ENCODE measurements around the gene ZNF407.

DNA sequence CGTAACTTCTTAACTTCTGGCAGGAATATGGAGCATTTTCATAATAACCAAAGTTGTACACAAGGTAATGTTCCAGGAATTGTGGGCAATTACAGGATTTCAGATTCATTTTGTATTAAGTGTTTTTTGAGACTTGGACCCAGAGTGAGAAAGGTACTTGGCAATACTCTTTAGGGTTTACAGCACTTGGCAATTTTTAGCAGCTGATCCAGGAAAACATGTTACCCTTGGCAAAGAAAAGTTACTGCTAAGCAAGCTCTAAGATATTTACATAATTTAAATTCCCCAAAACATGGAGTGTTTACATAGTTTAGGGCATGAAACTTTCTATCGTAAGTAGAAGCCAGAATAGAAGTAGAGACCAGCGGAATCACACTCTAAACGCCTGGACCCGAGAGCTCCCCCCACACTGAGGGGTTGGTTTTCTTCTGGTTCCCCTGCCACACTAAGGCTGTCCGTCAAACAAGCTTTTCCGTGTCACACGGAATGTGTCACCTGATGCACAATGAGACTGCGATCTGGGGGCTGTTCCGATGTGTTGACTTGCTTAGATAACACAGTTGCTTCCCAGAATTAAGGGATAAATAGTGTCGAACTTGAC, 434.1 kb downstream of the ZNF407 start:
- TF ChIP-seq, protein P1, sequence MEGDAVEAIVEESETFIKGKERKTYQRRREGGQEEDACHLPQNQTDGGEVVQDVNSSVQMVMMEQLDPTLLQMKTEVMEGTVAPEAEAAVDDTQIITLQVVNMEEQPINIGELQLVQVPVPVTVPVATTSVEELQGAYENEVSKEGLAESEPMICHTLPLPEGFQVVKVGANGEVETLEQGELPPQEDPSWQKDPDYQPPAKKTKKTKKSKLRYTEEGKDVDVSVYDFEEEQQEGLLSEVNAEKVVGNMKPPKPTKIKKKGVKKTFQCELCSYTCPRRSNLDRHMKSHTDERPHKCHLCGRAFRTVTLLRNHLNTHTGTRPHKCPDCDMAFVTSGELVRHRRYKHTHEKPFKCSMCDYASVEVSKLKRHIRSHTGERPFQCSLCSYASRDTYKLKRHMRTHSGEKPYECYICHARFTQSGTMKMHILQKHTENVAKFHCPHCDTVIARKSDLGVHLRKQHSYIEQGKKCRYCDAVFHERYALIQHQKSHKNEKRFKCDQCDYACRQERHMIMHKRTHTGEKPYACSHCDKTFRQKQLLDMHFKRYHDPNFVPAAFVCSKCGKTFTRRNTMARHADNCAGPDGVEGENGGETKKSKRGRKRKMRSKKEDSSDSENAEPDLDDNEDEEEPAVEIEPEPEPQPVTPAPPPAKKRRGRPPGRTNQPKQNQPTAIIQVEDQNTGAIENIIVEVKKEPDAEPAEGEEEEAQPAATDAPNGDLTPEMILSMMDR (IDR thresholded peaks at IDR 0.05): no peak
- no peak for TF ChIP-seq POLR2AphosphoS5 (IDR thresholded peaks at IDR 0.05)
- no peak for TF ChIP-seq POLR2A (IDR thresholded peaks at IDR 0.05)

Data from stomach (tissue), 4 donors.